ENCODE results near the gene GAGE13. TPM values are rescaled to one million over a fixed set of nuclear protein-coding genes. Genes with fewer than 3 reads are reported as not detected.
"Not testable (repeated sequence)": the region's sequence is repeated elsewhere in the genome, so short reads cannot be mapped to it uniquely, and the experiment has no call there.

Gene GAGE13
- total and polyA plus RNA-seq, 2 of the 13 experiments (the other 11 are each of a cell fraction or from before 2014, with no cell fraction given) = not detected

GRCh38 chrX:49322266-49322665 lies 9.1 kb upstream of the GAGE13 start:
- H3K4me1 ChIP-seq (ENCODE audit: insufficient read depth, low read length); H3K9ac ChIP-seq (ENCODE audit: insufficient read depth, low read depth, low read length); H3K4me2 ChIP-seq (ENCODE audit: low read depth, low read length); H3K79me2 ChIP-seq (ENCODE audit: insufficient read depth, low read length); BruUV-seq (replicated peaks); DNase-seq (ENCODE audit: low spot score); in situ Hi-C loops (cut with HindIII; ENCODE audit: extremely low pct_ligation_motif_present, low pct_unique_long_range_greater_than_20kb); H3K4me3 ChIP-seq (replicated peaks in 1 of 3; ENCODE audit: insufficient read depth in 1 of 3, low read depth in 2 of 3, low read length in 3 of 3); intact Hi-C loops (cut with micrococcal nuclease; ENCODE audit: unreplicated experiment); H3K27ac ChIP-seq (ENCODE audit: extremely low read length, insufficient read depth, low read length); CTCF ChIA-PET (ENCODE audit: low intra/inter-chr PET ratio, low total read pairs); ATAC-seq; H3K9me3 ChIP-seq (ENCODE audit: low read length); H3K27me3 ChIP-seq (ENCODE audit: control insufficient read depth in 1 of 2, insufficient read depth in 2 of 2, low read length in 2 of 2); POLR2A ChIA-PET; H3K36me3 ChIP-seq (replicated peaks in 1 of 2; ENCODE audit: control insufficient read depth in 1 of 2, insufficient read depth in 2 of 2, low read length in 2 of 2); H4K20me1 ChIP-seq (ENCODE audit: insufficient read depth, low read length); FAIRE-seq; H2AFZ ChIP-seq (ENCODE audit: low read length): not testable (repeated sequence)
- WGBS (ENCODE audit: low lambda C conversion rate) = no CpG with 5 or more reads among the region's 27 CpGs

GRCh38 chrX:49323735-49324134 lies 7.6 kb upstream of the GAGE13 start:
- H3K4me2 ChIP-seq (ENCODE audit: low read depth, low read length); H3K9ac ChIP-seq (ENCODE audit: insufficient read depth, low read depth, low read length); H3K79me2 ChIP-seq (ENCODE audit: insufficient read depth, low read length); H3K9me3 ChIP-seq (ENCODE audit: low read length); BruUV-seq (replicated peaks); H3K27me3 ChIP-seq (ENCODE audit: control insufficient read depth in 1 of 2, insufficient read depth in 2 of 2, low read length in 2 of 2); H3K36me3 ChIP-seq (replicated peaks in 1 of 2; ENCODE audit: control insufficient read depth in 1 of 2, insufficient read depth in 2 of 2, low read length in 2 of 2); H2AFZ ChIP-seq (ENCODE audit: low read length); intact Hi-C loops (cut with micrococcal nuclease; ENCODE audit: unreplicated experiment); DNase-seq (ENCODE audit: low spot score); H3K4me3 ChIP-seq (replicated peaks in 1 of 3; ENCODE audit: insufficient read depth in 1 of 3, low read depth in 2 of 3, low read length in 3 of 3); H3K4me1 ChIP-seq (ENCODE audit: insufficient read depth, low read length); POLR2A ChIA-PET; H3K27ac ChIP-seq (ENCODE audit: extremely low read length, insufficient read depth, low read length); in situ Hi-C loops (cut with HindIII; ENCODE audit: extremely low pct_ligation_motif_present, low pct_unique_long_range_greater_than_20kb); FAIRE-seq; H4K20me1 ChIP-seq (ENCODE audit: insufficient read depth, low read length); ATAC-seq; CTCF ChIA-PET (ENCODE audit: low intra/inter-chr PET ratio, low total read pairs): not testable (repeated sequence)
- 50% methylated on average over 2 of the region's 7 CpGs for WGBS (ENCODE audit: low lambda C conversion rate)

- in situ Hi-C loops (cut with HindIII; ENCODE audit: extremely low pct_ligation_motif_present, low pct_unique_long_range_greater_than_20kb); POLR2A ChIA-PET; DNase-seq (ENCODE audit: low spot score); H3K4me3 ChIP-seq (replicated peaks in 1 of 3; ENCODE audit: insufficient read depth in 1 of 3, low read depth in 2 of 3, low read length in 3 of 3); BruUV-seq (replicated peaks); FAIRE-seq; H3K4me1 ChIP-seq (ENCODE audit: insufficient read depth, low read length); H3K27ac ChIP-seq (ENCODE audit: extremely low read length, insufficient read depth, low read length); H3K4me2 ChIP-seq (ENCODE audit: low read depth, low read length); H3K9me3 ChIP-seq (ENCODE audit: low read length); H3K36me3 ChIP-seq (replicated peaks in 1 of 2; ENCODE audit: control insufficient read depth in 1 of 2, insufficient read depth in 2 of 2, low read length in 2 of 2); H3K79me2 ChIP-seq (ENCODE audit: insufficient read depth, low read length); intact Hi-C loops (cut with micrococcal nuclease; ENCODE audit: unreplicated experiment); H2AFZ ChIP-seq (ENCODE audit: low read length); H3K9ac ChIP-seq (ENCODE audit: insufficient read depth, low read depth, low read length); CTCF ChIA-PET (ENCODE audit: low intra/inter-chr PET ratio, low total read pairs); H3K27me3 ChIP-seq (ENCODE audit: control insufficient read depth in 1 of 2, insufficient read depth in 2 of 2, low read length in 2 of 2); ATAC-seq; H4K20me1 ChIP-seq (ENCODE audit: insufficient read depth, low read length): not testable (repeated sequence)
- WGBS (ENCODE audit: low lambda C conversion rate) = 21% methylated on average over 6 of the region's 11 CpGs
These were observed 961 bp upstream of the GAGE13 start for GRCh38 chrX:49330421-49330820.

- ATAC-seq; H3K9me3 ChIP-seq (ENCODE audit: low read length); H3K36me3 ChIP-seq (replicated peaks in 1 of 2; ENCODE audit: control insufficient read depth in 1 of 2, insufficient read depth in 2 of 2, low read length in 2 of 2); H2AFZ ChIP-seq (ENCODE audit: low read length); CTCF ChIA-PET (ENCODE audit: low intra/inter-chr PET ratio, low total read pairs); DNase-seq (ENCODE audit: low spot score); H3K4me2 ChIP-seq (ENCODE audit: low read depth, low read length); H3K4me3 ChIP-seq (replicated peaks in 1 of 3; ENCODE audit: insufficient read depth in 1 of 3, low read depth in 2 of 3, low read length in 3 of 3); POLR2A ChIA-PET; in situ Hi-C loops (cut with HindIII; ENCODE audit: extremely low pct_ligation_motif_present, low pct_unique_long_range_greater_than_20kb); H3K79me2 ChIP-seq (ENCODE audit: insufficient read depth, low read length); H3K9ac ChIP-seq (ENCODE audit: insufficient read depth, low read depth, low read length); H3K4me1 ChIP-seq (ENCODE audit: insufficient read depth, low read length); intact Hi-C loops (cut with micrococcal nuclease; ENCODE audit: unreplicated experiment); BruUV-seq (replicated peaks); H3K27ac ChIP-seq (ENCODE audit: extremely low read length, insufficient read depth, low read length); H4K20me1 ChIP-seq (ENCODE audit: insufficient read depth, low read length); FAIRE-seq; H3K27me3 ChIP-seq (ENCODE audit: control insufficient read depth in 1 of 2, insufficient read depth in 2 of 2, low read length in 2 of 2): not testable (repeated sequence)
- WGBS (ENCODE audit: low lambda C conversion rate) = no CpG with 5 or more reads among the region's 26 CpGs
These were observed 459 bp downstream of the GAGE13 start for GRCh38 chrX:49331841-49332240.

Data from HepG2 (cell line).